ENCODE data around the gene CELSR1. TPM values are rescaled to one million over a fixed set of nuclear protein-coding genes. Genes with fewer than 3 reads are reported as not detected.
"Not testable (repeated sequence)": the region's sequence is repeated elsewhere in the genome, so short reads cannot be mapped to it uniquely, and the experiment has no call there.

Gene CELSR1
- polyA plus RNA-seq, 1 donor: 2.4 TPM

DNA sequence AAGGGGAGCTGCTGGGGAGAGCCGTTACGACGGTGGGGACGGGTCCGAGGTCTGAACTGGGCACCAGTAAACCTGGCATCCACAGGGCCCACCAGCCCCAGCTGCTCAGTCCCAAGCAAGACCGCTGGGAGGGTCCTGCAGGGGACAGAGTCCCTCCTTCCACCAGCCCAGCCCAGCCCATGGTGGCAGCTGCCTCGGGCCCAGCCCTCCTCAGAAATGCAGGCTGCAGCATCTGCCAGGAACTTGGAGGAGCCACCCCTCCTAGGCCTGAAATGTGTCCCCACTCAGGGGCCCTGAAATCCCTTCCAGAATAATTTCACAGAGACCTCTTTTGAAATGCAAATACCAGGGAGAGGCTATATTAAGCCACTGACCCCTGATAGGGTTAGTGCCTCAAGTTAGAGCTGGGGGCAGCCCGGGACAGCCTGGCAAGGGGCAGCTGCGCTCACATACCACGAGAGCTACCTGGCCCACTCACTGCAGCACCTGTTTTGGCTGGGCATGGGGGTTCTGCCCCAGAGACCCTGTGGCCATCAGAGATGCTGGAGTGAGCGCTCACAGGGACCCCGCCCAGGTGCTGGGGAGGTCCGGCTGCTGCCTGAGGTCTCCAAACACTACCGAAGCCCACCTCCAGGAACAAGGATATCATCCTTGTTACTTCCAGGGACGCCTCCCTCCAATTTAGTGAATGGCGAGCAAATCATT, 53.1 kb downstream of the CELSR1 start:
- DNase-seq (ENCODE audit: low read depth): no peak

GRCh38 chr22:46483353-46483752, 54.1 kb downstream of the CELSR1 start:
- DNase-seq (ENCODE audit: low read depth): no peak

DNA sequence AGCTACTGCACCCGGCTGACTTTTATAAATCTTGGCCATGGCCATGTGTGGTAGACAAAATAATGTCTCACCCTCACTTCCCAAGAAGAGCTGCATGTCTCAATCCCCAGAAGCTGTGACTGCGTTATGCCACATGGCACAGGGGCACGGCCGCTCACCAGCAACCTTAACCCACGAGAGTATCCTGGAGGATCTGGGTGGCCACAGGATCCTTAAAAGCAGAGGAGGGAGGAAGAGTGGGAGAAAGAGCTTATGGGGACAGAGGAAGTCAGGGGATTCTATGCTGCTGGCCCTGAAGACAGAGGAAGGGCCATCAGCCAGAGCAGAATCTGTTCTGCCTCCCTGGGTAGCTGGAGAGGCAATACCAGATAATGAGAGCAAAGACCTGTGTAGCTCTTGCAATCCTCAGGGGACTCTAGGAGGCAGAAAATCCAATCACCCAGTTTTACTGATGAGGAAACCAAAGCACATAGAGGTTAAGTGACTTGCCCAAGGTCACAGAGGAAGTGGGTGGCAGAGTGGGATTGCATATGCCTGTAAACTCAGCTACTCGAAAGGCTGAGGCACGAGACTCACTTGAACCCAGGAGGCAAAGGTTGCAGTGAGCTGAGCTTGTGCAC, 55.3 kb downstream of the CELSR1 start:
- DNase-seq (ENCODE audit: low read depth): no peak

DNA sequence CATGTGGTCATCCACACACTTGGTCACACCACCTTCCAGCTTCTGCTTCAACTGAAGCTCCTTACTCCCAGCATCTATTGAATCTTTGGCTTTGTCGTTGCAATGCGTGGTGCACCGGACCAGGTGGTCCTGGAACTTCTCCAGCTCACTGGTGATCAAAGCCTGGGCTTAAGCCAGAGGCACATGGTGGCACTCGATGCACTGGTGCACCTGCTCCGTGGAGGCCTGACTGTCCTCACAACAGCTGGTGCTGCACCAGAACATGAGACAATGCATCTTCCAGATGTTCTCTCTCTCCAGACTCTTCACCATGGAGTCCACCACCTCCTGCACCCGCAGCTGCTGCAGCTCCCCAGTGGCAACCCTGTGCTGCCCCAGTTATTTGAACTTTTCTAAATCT, 56.0 kb downstream of the CELSR1 start:
- no peak for DNase-seq (ENCODE audit: low read depth)

DNA sequence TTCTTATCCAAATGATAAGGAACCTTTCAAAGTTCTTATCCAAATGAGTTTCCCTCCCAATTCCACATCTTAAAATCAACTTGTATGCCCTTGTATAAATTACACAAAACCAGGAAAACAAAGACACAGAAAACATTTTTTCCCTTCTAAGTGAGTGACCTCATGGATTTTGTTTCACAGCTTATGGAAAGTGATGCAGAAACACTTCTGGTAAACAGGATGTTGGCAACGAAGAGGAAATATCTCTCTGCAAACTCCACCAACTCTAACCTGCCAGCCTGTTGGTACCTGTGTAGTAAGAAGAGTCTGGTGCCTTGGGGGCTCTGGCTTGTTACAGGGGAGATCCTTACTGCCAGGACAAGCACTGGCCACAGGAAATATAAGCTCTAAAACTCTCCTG, 57.0 kb downstream of the CELSR1 start:
- no peak for DNase-seq (ENCODE audit: low read depth)

DNA sequence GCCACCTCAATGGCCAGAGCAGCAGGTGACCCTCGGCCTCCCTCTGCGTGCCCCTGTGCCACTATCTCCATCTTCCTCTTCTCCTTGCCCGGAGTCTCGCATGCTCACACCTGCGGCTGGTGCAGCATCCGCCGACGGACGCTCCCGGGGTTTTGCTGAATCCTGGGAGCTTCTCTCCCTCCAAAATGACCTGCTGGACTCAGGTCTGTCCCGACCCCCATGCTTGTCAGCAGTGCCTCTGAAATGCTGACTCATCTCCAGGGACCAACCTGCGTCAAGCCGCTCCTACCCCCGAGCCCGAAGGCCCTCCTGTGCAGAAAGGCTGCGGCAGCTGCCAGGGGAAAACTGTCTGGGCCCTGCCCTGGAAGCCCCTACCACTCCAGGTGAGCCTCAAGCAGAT, 58.4 kb downstream of the CELSR1 start:
- no peak for DNase-seq (ENCODE audit: low read depth)

GRCh38 chr22:46478083-46478551, 59.3 kb downstream of the CELSR1 start:
- no peak for DNase-seq (ENCODE audit: low read depth)

- DNase-seq (ENCODE audit: low read depth): no peak
Observed at GRCh38 chr22:46476547-46476941, 60.9 kb downstream of the CELSR1 start.

DNA sequence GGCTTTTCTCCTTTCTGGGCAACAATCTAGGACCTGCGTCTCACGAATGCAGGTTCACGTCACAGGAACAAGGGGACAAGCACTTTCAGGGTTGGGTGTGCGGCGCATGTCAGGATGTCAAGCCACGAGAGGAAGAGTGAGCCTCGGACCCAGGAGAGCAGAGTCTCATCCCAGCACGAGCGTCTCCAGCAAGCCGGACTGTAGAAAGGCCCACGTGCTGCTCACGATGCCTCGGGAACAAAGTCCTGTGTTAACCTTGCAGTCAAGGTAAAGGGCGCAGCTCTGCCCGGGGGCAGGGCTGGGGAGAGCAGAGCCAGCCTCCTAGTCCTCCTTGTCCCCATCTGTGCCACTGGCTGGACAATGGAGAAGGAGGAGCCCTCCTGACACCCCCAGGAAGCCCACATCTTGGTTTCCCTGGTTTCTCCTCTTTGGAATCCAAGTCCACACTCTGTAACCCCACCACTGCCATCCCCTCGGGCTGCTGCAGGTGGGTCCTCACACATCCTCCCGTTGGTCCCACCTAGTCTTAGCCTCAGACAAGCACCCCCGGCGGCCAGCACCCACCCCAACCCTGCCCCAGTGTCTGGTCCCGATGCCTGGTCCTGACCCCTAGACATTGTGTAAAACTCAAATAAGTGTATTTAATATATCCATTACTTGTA, 63.4 kb downstream of the CELSR1 start:
- no peak for DNase-seq (ENCODE audit: low read depth)

DNA sequence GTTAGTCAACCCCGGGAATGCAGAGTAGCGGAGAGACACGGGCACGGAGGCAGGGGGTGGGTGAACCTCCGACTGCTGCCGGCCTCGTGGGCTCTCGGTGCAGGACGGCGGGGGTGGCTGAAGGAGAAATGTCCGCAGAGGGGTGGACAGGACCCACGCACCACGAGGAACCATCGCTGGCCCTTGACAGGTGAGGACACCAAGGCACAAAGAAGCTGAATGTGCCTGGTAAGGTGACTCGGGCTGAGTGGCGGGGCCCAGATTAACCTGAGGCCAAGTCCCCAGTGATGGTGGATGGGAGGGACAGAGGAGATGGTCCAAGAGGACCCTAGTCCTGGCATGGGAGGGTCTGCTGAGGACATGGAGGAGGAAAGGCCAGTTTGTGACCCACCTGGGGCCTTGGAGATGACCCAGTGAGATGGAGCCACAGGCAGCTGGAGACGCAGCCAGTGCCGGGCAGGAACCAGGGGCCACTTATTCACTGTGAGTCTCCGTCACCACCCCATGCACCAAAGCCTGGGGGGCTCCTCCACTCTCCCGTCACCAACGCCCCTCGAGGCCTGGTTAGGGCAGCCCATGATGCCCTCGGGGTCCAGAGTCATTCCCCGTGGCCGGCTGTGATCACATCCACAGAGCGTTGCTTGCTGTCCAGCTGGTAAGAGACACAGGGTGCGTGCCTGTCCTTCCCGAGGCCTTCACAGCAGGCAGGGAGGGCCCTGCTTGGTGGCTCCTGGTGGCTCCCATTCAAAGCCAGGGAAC, 64.2 kb downstream of the CELSR1 start:
- no peak for DNase-seq (ENCODE audit: low read depth)

DNA sequence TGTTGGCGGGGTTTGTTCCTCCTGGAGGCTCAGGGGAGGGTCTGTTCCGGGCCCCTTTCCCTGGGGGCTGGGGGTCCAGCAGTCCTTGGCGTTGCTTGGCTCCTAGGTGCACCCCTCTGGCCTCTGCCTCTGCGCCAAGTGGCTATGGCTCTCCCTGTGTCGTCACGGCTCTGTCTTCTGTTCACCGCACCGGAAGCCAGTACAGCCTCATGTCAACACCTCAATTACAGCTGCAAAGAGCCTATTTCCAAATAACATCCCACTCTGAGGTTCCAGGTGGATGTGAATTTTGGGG, 64.8 kb downstream of the CELSR1 start:
- DNase-seq (ENCODE audit: low read depth): no peak

DNA sequence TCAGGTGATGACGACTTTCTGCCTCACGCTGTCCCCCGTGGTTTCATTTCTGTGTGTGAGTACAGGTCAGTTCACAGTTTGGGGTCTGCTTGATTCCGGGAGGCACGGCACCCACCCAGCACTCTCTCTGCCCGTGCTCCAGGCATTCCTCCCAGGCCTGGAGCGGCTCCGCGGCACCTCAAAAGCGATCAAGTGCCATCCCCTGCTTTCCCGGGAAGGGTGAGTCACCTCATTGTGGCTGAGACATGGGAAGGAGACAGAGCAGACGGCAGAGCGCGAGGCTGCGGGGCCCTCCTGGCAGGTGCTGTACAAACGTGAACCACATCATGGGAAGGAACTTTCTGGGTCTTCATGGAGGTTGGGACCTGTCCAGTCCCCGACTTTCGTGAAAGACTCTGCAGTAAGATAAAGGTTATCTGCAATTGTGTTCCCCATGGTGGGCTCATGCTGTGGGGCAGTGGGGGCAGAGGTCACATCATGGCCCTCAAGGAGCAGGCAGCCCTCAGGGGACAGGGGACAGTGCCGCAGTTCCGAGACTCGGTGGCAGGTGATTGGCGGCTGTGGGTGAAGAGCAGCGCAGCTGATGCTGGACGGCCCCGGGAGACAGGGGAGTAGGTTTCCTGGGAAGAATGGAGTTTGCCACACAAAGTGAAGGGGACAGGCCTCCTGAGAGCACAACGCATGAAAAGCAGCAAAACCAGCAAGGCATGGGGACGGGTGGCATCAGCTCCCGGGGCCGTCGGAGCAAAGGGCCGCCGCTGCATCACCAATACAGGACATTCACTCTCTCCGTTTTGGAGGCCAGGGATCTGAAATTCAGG, 65.3 kb downstream of the CELSR1 start:
- DNase-seq (ENCODE audit: low read depth): no peak

GRCh38 chr22:46471330-46471729, 66.1 kb downstream of the CELSR1 start:
- not testable (repeated sequence) for DNase-seq (ENCODE audit: low read depth)

DNA sequence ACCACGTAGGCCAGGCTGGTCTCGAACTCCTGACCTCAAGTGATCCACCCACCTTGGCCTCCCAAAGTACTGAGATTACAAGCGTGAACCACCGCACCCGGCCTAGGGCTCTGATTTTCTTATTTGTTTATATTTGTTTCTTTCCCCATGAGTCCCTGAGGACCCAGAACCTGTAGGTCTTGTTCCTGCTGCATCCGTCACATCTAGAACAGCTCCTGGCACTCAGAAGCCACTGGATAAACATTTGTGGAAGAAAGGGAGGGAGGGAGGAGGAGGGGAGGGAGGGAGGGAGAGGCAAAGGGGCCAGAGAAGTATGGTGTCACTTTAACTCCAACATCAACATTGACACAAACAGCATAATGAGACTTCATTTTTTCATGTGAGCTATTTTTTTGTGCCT, 67.7 kb downstream of the CELSR1 start:
- no peak for DNase-seq (ENCODE audit: low read depth)

GRCh38 chr22:46467006-46467405, 70.4 kb downstream of the CELSR1 start:
- no peak for DNase-seq (ENCODE audit: low read depth)

- DNase-seq (ENCODE audit: low read depth): no peak
Observed at GRCh38 chr22:46466255-46466676, 71.2 kb downstream of the CELSR1 start.

- DNase-seq (ENCODE audit: low read depth): no peak
Observed at GRCh38 chr22:46465793-46466192, 71.6 kb downstream of the CELSR1 start.

GRCh38 chr22:46465345-46465720, 72.1 kb downstream of the CELSR1 start:
- DNase-seq (ENCODE audit: low read depth): no peak

GRCh38 chr22:46464701-46465344, 72.6 kb downstream of the CELSR1 start:
- DNase-seq (ENCODE audit: low read depth): no peak

- DNase-seq (ENCODE audit: low read depth): no peak
Observed at GRCh38 chr22:46464296-46464695, 73.1 kb downstream of the CELSR1 start.
